Astrocyte (in vitro differentiated cells and primary cell): ENCODE data around the gene LSM14B. TPM values are rescaled to one million over a fixed set of nuclear protein-coding genes. Genes with fewer than 3 reads are reported as not detected.
"Not testable (repeated sequence)": the region's sequence is repeated elsewhere in the genome, so short reads cannot be mapped to it uniquely, and the experiment has no call there.

Source experiments
- DNase-seq: peaks from one replicate; pipeline ENCODE4 v3.0.0-alpha.2; 2010; ENCODE audit warnings: low read depth
- FAIRE-seq: peaks from 2 replicates; lab custom pipeline; 2011; peaks lifted over from hg19 to GRCh38; lab: Jason Lieb, UNC
- H2AFZ ChIP-seq: 2 replicates; pipeline ENCODE4 v1.6.0; 2012; ENCODE audit warnings: low read depth, low read length, inconsistent platforms
- H3K27ac ChIP-seq: 2 replicates; pipeline ENCODE4 v1.5.1; 2011; ENCODE audit warnings: low read depth, low read length, inconsistent platforms
- H3K27me3 ChIP-seq: 2 replicates; pipeline ENCODE4 v1.6.0; 2011; ENCODE audit warnings: low read length, inconsistent platforms; ENCODE audit not compliant: insufficient read depth
- H3K36me3 ChIP-seq: 2 replicates; pipeline ENCODE4 v1.5.1; 2011; ENCODE audit warnings: low read length, inconsistent platforms; ENCODE audit not compliant: insufficient read depth
- H3K4me1 ChIP-seq: 2 replicates; pipeline ENCODE4 v1.5.1; 2011; ENCODE audit warnings: low read length, inconsistent platforms; ENCODE audit not compliant: insufficient read depth
- H3K4me2 ChIP-seq: 2 replicates; pipeline ENCODE4 v1.6.0; 2012; ENCODE audit warnings: low read length, inconsistent platforms
- H3K4me3 ChIP-seq: 2 replicates; pipeline ENCODE4 v1.5.1; 2011; ENCODE audit warnings: low read depth, mild to moderate bottlenecking, low read length, inconsistent platforms; ENCODE audit not compliant: insufficient read depth
- H3K79me2 ChIP-seq: 2 replicates; pipeline ENCODE4 v1.6.0; 2012; ENCODE audit warnings: mild to moderate bottlenecking, low read length, inconsistent platforms; ENCODE audit not compliant: insufficient read depth
- H3K9ac ChIP-seq: 2 replicates; pipeline ENCODE4 v1.6.0; 2012; ENCODE audit warnings: mild to moderate bottlenecking, low read length, inconsistent platforms
- H3K9me3 ChIP-seq: 2 replicates; pipeline ENCODE4 v1.5.1; 2012; ENCODE audit warnings: low read depth, mild to moderate bottlenecking, low read length, inconsistent platforms; ENCODE audit not compliant: insufficient read depth
- H4K20me1 ChIP-seq: 2 replicates; pipeline ENCODE4 v1.6.0; 2012; ENCODE audit warnings: low read length, inconsistent platforms; ENCODE audit not compliant: insufficient read depth
- H3K27ac Mint-ChIP-seq: one replicate; pipeline ENCODE4 v1.8.0; 2021; ENCODE audit warnings: mild to moderate bottlenecking, mixed read lengths; ENCODE audit not compliant: unreplicated experiment
- H3K27me3 Mint-ChIP-seq: one replicate; pipeline ENCODE4 v1.8.0; 2021; ENCODE audit warnings: low read depth, mixed read lengths; ENCODE audit not compliant: unreplicated experiment
- H3K36me3 Mint-ChIP-seq: one replicate; pipeline ENCODE4 v1.8.0; 2021; ENCODE audit warnings: low read depth, mixed read lengths; ENCODE audit not compliant: unreplicated experiment
- H3K4me1 Mint-ChIP-seq: one replicate; pipeline ENCODE4 v1.8.0; 2021; ENCODE audit warnings: low read depth, mixed read lengths; ENCODE audit not compliant: unreplicated experiment
- H3K4me3 Mint-ChIP-seq: one replicate; pipeline ENCODE4 v1.8.0; 2021; ENCODE audit warnings: mild to moderate bottlenecking, moderate library complexity, mixed read lengths; ENCODE audit not compliant: unreplicated experiment
- H3K9me3 Mint-ChIP-seq: one replicate; pipeline ENCODE4 v1.8.0; 2021; ENCODE audit warnings: mild to moderate bottlenecking, mixed read lengths; ENCODE audit not compliant: unreplicated experiment
- CTCF ChIP-seq: IDR thresholded peaks from 2 replicates; pipeline ENCODE4 v1.5.1; 2011; ENCODE audit warnings: low read depth, mild to moderate bottlenecking, inconsistent platforms, low read length, moderate library complexity; ENCODE audit not compliant: insufficient read depth
- EZH2 ChIP-seq: IDR thresholded peaks from 2 replicates; pipeline ENCODE4 v1.6.1; 2012; ENCODE audit warnings: mild to moderate bottlenecking, low read length, inconsistent platforms; ENCODE audit not compliant: insufficient read depth
- total RNA-seq: library from RNA; stranded (reverse); gene quantifications from 2 replicates; pipeline ENCODE4 v1.2.1, GENCODE V29; 2021

Gene LSM14B
- total RNA-seq, 1 donor from 2014 or later: 27.1 TPM

- Mint-ChIP-seq H3K4me3 (no peak overlapping the region), H3K27ac (no peak overlapping the region), H3K36me3 (peaks cover 6% of the 10 kb centered on the region), H3K9me3 (peaks cover 35% of the 10 kb centered on the region), H3K4me1 (no peaks in the 10 kb centered on the region), H3K27me3 (peaks cover 19% of the 10 kb centered on the region)
- H3K9me3 ChIP-seq: peaks cover 24% of the 10 kb centered on the region
- H3K79me2 ChIP-seq: no peaks in the 10 kb centered on the region
- H3K4me2 ChIP-seq: no peak overlapping the region
- H3K4me3 ChIP-seq: no peak overlapping the region
- DNase-seq (no peak), FAIRE-seq (no peak)
- no peaks in the 10 kb centered on the region for H3K4me1 ChIP-seq
- H4K20me1 ChIP-seq: no peaks in the 10 kb centered on the region
- no peak overlapping the region for H2AFZ ChIP-seq
- H3K27me3 ChIP-seq: peaks cover 7% of the 10 kb centered on the region
- no peaks in the 10 kb centered on the region for H3K36me3 ChIP-seq
- H3K27ac ChIP-seq: no peak overlapping the region
- H3K9ac ChIP-seq: no peak overlapping the region
- TF ChIP-seq EZH2 (no peak), CTCF (no peak)
Observed at GRCh38 chr20:62112368-62112767, 9.9 kb upstream of the LSM14B start.

DNA sequence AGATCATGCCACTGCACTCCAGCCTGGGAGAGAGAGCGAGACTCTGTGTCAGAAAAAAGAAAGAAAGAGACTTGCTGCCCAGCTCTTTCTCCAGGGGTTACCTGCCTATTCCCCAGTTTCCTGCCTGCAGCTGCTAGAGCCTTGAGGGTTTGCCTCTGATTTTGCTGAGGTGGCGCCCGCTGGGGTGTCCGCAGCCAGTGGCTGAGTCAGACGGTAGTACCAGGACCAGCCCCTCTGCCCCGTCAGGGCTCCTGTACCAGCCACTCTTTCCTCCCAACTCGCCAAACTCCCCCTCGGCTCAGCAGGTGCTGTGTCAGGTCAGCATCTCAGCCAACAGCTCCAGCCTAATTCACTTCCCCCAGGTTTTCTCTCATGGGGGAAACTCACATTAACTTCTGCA, 7.4 kb upstream of the LSM14B start:
- peaks cover 14% of the 10 kb centered on the region for H3K9me3 Mint-ChIP-seq
- Histone ChIP-seq H3K27me3 (peaks cover 21% of the 10 kb centered on the region), H3K79me2 (no peaks in the 10 kb centered on the region), H3K27ac (no peak overlapping the region), H3K9me3 (peaks cover 14% of the 10 kb centered on the region), H3K36me3 (no peaks in the 10 kb centered on the region), H3K4me2 (no peak overlapping the region), H3K4me1 (no peaks in the 10 kb centered on the region), H2AFZ (no peak overlapping the region), H4K20me1 (no peaks in the 10 kb centered on the region), H3K4me3 (no peak overlapping the region), H3K9ac (no peak overlapping the region)
- peaks cover 4% of the 10 kb centered on the region for H3K36me3 Mint-ChIP-seq
- FAIRE-seq: no peak
- peaks cover 32% of the 10 kb centered on the region for H3K27me3 Mint-ChIP-seq
- H3K4me1 Mint-ChIP-seq: no peaks in the 10 kb centered on the region
- TF ChIP-seq EZH2 (no peak), CTCF (no peak)
- DNase-seq: no peak
- H3K27ac Mint-ChIP-seq: no peak overlapping the region
- H3K4me3 Mint-ChIP-seq: no peak overlapping the region

GRCh38 chr20:62115800-62116407, 6.4 kb upstream of the LSM14B start:
- H3K27ac Mint-ChIP-seq, H3K36me3 Mint-ChIP-seq: not testable (repeated sequence)

More at GRCh38 chr20:62115800-62116407, 6.4 kb upstream of the LSM14B start:
- not testable (repeated sequence) for H3K9ac ChIP-seq, H3K9me3 Mint-ChIP-seq, H4K20me1 ChIP-seq, H3K36me3 ChIP-seq, H3K4me3 Mint-ChIP-seq, H3K4me1 ChIP-seq, H3K79me2 ChIP-seq, H3K4me2 ChIP-seq, H3K4me1 Mint-ChIP-seq, H3K4me3 ChIP-seq, FAIRE-seq, H2AFZ ChIP-seq, H3K27ac ChIP-seq, DNase-seq
- peaks cover 34% of the 10 kb centered on the region for H3K27me3 Mint-ChIP-seq
- Histone ChIP-seq H3K27me3 (peaks cover 21% of the 10 kb centered on the region), H3K9me3 (peaks cover 12% of the 10 kb centered on the region)
